PC-9 (cell line): ENCODE results near the gene DIP2C.

Experiments
- EZH2 ChIP-seq: fragments of 200-600 bp; sonication (generic); IDR thresholded peaks from 2 replicates; pipeline ENCODE4 v1.8.0; 2017; ENCODE audit warnings: antibody characterized with exemption, low read depth
- TF ChIP-seq, protein P1 (sequence below): fragments of 200-600 bp; sonication (generic); conservative IDR thresholded peaks from 2 replicates; pipeline ENCODE4 v1.6.1; 2017; ENCODE audit warnings: mixed run types, antibody characterized with exemption, mild to moderate bottlenecking, moderate library complexity

DNA sequence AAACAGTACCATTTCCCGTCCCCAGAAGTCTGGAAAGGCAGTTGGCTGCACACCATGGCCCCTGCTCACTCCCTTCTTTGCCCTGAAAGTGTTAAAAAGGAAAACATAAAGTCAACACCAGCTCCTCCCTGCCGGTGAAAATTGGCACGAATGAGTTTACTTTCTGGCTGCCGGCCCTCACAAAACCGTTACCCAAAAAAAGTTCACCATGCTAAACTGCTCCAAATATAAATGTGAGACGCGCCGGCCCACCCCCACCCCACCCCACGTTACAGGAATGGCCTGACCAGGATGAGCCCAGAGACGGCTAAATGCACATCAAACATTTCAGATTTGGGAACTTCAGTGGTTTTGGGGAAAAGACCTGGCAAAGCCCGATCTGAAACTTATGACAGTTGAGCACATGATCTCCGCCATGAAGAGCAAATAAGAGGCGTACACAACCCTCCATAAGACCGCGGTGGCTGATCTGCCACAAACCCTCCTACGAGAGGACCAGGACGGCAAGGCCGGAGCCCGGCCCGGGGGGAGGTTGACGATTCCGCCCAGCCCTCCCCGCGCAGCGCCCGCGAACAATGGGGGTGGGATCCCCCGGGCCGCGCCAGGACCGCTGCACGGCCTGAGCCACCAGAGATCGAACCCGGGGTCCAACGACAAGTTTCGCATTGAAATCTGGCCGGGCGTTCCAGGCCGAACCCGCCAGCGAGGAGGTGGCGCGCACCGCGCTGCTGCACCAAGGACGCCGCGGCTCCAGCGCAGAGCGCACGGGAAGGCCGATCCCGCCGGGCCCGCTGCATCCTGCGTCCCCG lies 952 bp downstream of the DIP2C start:
- TF ChIP-seq, protein P1, sequence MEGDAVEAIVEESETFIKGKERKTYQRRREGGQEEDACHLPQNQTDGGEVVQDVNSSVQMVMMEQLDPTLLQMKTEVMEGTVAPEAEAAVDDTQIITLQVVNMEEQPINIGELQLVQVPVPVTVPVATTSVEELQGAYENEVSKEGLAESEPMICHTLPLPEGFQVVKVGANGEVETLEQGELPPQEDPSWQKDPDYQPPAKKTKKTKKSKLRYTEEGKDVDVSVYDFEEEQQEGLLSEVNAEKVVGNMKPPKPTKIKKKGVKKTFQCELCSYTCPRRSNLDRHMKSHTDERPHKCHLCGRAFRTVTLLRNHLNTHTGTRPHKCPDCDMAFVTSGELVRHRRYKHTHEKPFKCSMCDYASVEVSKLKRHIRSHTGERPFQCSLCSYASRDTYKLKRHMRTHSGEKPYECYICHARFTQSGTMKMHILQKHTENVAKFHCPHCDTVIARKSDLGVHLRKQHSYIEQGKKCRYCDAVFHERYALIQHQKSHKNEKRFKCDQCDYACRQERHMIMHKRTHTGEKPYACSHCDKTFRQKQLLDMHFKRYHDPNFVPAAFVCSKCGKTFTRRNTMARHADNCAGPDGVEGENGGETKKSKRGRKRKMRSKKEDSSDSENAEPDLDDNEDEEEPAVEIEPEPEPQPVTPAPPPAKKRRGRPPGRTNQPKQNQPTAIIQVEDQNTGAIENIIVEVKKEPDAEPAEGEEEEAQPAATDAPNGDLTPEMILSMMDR, result no peak
- no peak for TF ChIP-seq EZH2
